Measurements from ENCODE around the gene PLCH2. TPM values are rescaled to one million over a fixed set of nuclear protein-coding genes. Genes with fewer than 3 reads are reported as not detected.

PLCH2 gene
- 0.16 and 0.43 TPM in 2 replicates for total RNA-seq

DNA sequence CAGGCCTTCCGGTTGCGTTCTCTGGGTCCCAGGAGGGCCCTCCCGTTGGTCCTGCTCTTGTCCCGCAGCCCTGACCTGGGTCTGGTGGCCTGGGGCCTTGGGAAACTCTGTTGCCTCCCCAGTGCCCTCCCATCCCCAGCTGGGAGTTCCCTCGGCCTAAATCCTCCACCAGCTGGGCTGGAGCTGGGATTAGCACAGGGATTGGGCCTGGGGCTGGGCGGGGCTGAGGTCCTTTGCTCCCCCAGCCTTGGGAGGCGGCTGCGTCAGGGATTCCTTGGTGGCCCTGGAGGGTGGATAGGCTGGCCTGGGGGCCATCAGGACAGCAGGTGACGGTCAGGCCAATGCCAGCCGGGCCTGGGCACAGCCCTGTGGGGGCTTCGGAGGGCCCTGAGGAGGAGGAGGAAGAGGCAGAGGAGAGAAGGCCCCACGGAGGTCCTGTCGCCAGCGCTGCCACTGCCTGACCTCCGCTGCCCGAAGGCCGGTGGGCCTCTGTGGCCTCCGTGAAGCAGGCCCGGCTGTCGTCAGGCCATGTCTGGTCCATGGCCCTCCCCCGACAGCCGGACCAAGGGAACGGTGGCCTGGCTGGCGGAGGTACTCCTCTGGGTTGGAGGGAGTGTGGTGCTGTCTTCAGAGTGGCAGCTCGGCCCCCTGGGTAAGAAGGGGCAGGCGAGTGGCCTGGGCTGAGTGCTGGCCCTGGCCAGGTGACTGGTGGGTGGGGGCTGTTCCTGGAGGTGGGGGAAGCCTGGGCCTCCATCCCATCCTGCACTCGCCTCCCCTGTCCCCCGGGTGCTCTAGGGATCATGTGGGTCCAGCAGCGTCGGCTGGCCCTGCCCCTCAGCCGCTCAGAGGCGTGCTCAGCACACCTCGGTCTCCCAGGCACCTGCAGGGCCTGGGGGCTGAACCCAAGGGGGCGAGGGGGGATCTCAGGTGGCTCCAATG, at the start of gene PLCH2:
Gene PLCH2 (plus strand): TSS at position 229 of the 939 bp plus-strand sequence. CDS start 300 bp downstream, at position 529.

GRCh38 chr1:2525920-2526823, 50.1 kb downstream of the PLCH2 start, which contains the start of gene PANK4:
Gene PANK4 (minus strand): TSS chr1:2526596. CDS start chr1:2526587, 9 bp downstream.

GRCh38 chr1:2529784-2530512, 53.9 kb downstream of the PLCH2 start, which contains the start of gene HES5:
Gene HES5 (minus strand): TSS chr1:2530263. CDS start chr1:2530164, 99 bp downstream.

Other genes starting within 250 kb of the PLCH2 start
- gene SKI, start 248.0 kb upstream of the PLCH2 start, total RNA-seq: 11.2 and 14.3 TPM in 2 replicates
- gene MORN1, start 84.7 kb upstream of the PLCH2 start, total RNA-seq: 9.9 and 12.1 TPM in 2 replicates
- 73.9 and 89.9 TPM in 2 replicates for gene RER1, start 84.4 kb upstream of the PLCH2 start, total RNA-seq
- gene PEX10, start 63.7 kb upstream of the PLCH2 start, total RNA-seq: 26.4 and 28.5 TPM in 2 replicates
- gene PANK4, start 50.3 kb downstream of the PLCH2 start, total RNA-seq: 14.7 and 16.1 TPM in 2 replicates
- gene HES5, start 54.0 kb downstream of the PLCH2 start, total RNA-seq: not detected in 2 replicates
- gene TNFRSF14, start 80.1 kb downstream of the PLCH2 start, total RNA-seq: 21.3 and 33.7 TPM in 2 replicates
- gene PRXL2B, start 110.5 kb downstream of the PLCH2 start, total RNA-seq: 3.8 and 6.6 TPM in 2 replicates
- gene MMEL1, start 156.7 kb downstream of the PLCH2 start, total RNA-seq: 0.16 and 0.26 TPM in 2 replicates

All from bronchial smooth muscle cell (primary cell).